GM19193 (cell line): ENCODE results near the gene MRPL1.

Experiments
- POLR2A ChIP-seq: IDR thresholded peaks from 4 replicates; pipeline ENCODE4 v1.6.1; 2011; ENCODE audit not compliant: insufficient read depth, insufficient read length; ENCODE audit errors: extremely low read depth

MRPL1 gene

DNA sequence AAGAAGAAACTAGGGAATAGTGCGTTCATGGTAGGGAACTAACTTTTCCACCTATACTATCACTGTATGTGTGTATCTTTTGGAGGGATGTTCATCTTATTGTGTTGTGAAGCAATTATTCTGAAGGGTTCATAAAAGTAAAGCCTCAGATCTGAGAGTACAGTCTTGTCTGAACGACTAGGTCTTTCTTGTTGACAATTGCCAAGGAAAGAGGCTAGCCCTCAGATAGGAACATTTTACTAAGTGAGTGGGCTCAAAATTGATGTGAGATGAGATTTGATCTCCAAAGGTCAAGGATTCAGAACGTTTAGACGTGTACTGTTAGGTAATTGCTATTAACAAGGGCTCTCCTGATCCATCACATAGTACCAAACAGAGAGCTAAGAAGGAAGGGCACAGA is 28.2 kb upstream of the MRPL1 start:
- no peak for TF ChIP-seq POLR2A

DNA sequence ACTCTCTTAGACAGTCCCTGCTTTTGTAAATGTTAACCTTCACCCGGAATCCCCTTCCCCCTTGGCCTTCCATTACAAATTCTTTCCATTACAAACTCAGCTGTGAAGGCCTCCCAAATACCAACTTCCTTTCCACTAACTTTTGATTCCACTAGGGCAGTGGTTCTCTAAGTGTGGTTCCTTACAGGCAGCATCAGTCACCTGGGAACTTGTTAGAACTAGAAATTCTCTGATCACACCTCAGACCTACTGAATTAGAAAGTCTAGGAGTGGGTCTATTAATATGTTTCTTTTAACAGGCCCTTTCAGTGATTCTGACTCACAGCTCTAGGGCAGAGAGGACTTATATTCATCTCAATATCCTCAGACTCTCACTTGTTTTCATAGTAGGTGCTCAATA is 19.0 kb upstream of the MRPL1 start:
- TF ChIP-seq POLR2A, result no peak

DNA sequence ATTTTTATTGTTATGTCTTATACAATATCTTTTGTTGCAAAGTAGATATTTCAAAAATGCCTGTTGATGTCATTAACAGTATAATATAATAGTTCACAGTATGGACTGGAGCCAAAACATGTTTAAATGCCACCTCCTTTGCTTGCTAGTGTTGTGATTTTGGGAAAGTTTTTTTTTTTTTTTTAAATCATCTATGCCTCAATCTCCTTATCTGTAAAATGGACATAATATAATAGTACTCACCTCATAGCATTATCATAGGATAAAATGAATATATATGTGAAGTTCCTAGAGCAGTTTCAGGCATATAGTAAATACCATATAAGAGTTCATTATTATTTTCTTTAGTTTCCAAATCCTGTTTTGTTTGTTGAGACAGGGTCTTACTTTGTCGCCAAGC is 18.3 kb upstream of the MRPL1 start:
- TF ChIP-seq POLR2A, result no peak

DNA sequence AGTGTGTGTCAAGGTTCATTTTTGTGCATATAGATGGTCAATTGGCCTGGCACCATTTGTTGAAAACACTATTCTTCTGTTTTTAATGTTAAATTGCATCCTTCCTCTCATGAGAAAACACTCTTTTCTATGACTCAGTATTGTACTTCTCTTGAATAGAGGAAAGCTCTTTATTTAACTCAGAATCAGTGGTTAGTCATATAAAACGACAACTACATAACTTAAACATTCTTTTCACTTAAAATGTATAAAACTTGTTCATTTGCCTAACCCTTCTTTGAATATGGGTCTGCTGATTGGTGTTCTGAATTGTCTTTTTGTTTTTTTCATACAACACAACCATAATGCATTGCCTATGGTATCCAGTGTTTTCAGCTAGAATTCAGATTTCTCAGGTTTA is 17.2 kb upstream of the MRPL1 start:
- no peak for TF ChIP-seq POLR2A

DNA sequence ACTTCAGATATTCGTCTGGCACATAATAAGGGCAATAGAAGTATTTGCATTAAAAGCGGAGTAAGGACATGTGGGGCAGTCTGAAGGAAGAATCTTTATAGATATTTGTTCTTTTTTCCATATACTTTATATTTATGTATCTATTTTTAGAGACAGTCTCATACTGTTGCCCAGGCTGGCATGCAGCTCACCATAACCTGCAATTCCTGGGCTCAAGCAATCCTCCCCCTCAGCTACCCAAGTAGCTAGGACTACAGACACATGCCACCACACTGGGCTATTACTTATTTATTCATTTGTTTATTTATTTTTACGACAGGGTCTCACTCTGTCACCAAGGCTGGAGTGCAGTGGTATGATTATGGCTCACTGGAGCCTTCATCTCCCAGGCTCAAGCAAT is 16.7 kb upstream of the MRPL1 start:
- no peak for TF ChIP-seq POLR2A

DNA sequence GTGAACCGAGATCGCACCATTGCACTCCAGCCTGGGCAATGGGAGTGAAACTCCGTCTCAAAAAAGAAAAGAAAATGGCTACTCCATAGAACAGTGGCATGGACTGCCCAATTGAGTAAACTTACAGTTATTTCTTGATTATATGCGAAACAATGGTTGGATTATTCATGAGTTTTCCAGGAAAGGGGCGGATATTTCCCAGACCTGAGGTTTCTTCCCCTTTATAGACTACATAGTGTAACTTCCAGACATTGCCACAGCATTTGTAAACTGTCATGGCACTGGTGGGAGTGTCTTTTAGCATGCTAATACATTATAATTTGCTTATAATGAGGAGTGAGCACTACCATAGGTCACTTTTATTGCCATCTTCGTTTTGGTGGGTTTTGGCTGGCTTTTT is 14.1 kb upstream of the MRPL1 start:
- TF ChIP-seq POLR2A, result no peak

DNA sequence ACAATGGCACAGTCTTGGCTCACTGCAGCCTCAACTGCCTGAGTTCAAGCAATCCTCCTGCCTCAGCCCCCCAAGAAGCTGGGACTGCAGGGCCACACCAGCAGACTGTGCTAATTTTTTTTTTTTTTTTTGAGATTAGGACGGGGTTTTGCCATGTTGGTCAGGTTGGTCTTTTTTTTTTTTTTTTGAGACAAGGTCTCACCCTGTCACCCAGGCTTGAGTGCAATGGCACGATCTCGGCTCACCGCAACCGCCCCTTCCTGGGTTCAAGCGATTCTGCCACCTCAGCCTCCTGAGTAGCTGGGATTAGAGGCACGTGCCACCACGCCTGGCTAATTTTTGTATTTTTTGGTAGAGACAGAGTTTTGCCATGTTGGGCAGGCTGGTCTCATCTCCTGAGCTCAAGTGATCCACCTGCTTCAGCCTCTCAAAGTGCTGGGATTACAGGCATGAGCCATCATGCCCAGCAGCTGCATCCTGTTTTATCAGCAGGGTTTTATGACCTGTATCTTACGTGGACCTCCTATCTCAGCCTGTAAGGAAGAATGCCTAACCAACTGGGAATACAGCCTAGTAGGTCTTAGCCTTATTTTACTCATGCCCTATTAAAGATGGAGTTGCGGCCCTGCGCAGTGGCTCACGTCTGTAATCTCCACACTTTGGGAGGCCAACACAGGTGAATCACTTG is 13.2 kb upstream of the MRPL1 start:
- no peak for TF ChIP-seq POLR2A

DNA sequence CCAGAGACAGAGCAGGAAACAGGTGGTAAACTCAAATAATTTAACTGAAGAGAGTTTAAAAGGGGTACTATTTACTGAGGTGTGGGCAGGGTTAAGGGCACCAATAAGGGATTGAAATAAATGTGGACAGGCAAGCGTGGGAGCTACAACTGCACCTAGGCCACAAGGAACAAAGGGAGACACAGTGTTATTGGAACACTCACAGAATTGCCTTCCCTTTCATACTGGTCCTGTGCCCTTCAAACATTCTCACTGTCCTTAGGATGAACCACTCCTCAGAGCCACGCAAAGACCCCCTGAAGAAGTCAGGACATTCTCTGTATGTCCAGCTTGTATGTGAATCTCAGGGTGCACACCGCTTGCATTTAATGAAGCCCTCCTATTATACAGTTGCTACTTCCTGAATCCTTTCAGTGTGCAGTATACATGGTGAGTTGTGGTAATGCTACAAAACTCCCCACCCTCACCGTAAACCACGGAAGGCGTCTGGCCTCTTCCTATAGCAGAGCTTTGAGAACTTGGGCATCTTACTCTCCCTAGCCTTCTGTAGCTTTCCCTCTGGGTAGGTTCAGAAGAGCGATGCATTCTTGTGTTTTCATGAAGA is 9.6 kb upstream of the MRPL1 start:
- no peak for TF ChIP-seq POLR2A

DNA sequence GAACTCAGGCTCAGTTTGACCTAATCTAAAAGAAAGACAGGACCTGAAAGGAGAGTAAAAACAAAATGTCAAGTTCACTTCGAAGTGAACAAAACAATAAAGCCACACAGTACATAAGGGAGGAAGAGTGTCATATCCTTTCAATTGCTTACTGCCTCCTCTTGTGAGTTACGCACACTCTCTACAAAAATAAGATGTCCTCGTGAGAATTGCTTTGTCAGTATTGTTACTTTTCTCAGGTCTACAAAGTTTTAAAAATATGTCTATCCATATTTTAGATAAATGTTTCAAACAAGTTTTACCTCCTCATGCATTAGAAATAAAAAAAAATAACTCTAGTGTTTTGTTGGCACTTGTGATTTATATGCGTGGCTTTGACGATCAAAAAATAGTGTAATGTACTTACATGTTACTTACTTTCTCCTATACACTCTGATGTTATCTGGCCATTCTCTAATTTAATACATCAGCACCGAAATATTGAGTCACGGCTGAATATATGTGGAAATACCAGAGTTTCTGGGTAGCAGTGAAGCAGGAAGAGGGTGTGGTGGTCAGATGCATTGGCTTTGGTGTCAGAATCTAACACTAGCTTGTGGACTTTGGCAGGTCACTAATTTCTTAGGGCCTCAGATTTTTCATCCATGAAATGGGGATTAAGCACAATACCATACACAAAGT is 8.1 kb upstream of the MRPL1 start:
- TF ChIP-seq POLR2A, result no peak

DNA sequence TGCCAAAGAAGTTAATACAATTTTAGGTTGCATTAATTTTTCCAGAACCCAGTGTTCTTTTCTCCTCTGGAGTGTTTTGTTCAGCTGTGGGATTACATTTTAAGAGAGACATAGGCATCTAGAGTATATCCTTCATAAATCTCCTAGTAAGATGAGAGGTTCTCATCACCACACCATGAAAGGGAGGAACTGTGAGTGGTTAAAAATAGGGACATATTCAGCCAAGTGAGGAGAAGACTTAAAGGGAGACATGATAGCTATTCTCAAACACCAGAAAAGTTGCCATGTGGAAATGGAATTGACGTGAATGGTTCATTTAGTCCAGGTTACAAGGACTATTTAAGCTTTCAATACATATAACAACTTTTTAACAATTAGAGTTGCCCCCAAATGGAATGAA is 6.5 kb upstream of the MRPL1 start:
- no peak for TF ChIP-seq POLR2A

DNA sequence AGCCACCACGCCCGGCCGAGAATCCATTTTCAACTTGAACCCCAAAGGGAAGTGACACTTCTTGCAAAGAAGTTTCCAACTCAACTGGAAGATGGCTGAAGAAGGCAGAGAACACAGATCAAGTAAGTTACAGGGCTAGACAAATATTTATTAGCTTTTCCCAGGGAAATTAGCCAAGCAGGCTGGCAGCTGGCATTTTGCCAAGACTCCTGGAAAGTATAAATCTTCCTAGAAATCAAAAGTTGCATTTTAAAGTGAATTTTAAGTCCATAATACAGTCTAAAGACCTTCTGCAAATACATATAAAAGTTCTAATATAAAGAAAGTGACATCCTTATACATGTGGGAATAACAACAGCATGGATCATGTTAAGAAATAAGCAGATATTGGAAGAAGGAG is 3.4 kb upstream of the MRPL1 start:
- TF ChIP-seq POLR2A, result no peak

DNA sequence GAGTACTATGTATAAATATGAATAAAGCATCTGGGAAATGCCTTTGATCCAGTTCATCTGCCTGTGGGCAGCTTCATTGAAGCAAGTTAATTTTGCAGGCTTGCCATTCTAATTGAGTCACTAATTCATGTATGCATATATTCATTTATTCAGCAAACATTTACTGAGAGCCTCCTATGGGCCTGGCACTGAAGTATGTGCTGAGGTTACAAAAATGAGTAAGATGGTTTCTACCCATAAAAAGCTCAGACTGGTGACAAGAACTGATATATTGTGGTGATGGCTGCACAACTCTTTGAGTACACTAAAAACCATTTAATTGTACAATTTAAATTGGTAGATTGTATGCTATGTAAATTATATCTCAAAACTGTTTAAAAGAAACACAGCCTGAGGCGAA is 1.1 kb upstream of the MRPL1 start:
- no peak for TF ChIP-seq POLR2A

DNA sequence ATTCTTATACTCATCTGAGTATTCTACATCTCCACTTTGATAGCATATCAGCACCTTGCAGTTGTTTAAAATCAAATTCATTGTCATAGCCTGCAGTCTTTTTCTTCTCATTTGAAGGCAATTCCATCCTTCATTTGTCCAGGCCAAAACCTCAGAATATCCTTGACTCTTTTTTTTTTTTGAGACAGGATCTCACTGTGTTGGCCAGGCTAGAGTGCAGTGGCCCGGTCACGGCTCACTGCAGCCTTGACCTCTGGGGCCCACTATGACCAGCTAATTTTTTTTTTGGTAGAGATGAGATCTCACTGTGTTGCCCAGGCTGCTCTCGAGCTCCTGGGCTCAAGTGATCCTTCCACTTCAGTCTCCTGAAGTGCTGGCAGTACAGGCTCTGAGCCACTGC is 2.6 kb downstream of the MRPL1 start:
- no peak for TF ChIP-seq POLR2A

DNA sequence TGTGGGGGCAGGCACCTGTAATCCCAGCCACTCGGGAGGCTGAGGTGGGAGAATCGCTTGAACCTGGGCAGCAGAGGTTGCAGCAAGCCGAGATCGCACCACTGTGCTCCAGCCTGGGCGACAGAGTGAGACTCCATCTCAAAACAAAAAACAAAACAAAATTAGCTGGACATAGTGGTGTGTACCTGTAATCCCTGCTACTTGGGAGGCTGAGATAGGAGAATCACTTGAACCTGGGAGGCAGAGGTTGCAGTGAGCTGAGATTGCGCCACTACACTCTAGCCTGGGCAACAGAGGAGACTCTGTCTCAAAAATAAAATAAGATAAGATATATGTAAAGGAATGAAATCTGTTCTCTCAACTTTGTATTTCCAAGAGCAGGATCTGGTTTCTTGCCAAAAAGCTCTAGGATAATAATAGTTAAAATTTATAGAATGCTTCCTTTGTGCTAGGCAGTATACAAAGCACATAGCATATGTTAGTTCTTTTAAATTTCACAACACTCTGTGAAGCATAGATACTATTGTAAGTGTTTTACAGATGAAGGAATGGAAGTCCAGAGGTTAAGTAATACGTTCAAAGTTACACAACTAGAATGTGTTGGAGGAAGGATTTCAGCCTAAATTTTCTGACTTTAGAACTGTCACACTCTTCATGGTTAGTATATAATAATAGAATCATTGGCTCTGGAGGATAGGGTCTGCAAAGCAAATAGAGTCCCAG is 10.3 kb downstream of the MRPL1 start:
- no peak for TF ChIP-seq POLR2A

DNA sequence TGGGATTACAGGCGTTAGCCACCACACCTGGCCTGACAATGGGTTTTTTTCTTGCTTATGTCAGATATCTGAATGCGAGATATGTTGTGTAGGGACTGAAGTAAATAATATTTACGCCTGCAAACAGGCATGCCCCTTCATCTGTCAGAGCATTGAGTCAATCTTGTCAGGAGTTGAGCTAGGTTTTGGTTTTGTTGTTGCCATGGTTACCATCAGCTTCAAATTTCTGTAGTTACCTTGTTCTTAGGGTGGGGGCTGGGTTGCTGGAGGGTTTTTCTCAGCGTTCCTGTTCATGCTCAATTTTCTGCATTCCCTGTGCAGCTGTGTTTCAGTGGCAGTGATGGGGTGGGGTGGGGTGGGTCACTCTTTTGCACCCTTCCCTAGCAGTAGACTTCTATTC is 14.5 kb downstream of the MRPL1 start:
- TF ChIP-seq POLR2A, result no peak
